ENCODE data around the gene MAD1L1. TPM values are rescaled to one million over a fixed set of nuclear protein-coding genes. Genes with fewer than 3 reads are reported as not detected.

Gene MAD1L1
- total and polyA plus RNA-seq, 2 donors (not counting 1 experiment from before 2014, with no cell fraction given) = 9.8 to 29.4 TPM

DNA sequence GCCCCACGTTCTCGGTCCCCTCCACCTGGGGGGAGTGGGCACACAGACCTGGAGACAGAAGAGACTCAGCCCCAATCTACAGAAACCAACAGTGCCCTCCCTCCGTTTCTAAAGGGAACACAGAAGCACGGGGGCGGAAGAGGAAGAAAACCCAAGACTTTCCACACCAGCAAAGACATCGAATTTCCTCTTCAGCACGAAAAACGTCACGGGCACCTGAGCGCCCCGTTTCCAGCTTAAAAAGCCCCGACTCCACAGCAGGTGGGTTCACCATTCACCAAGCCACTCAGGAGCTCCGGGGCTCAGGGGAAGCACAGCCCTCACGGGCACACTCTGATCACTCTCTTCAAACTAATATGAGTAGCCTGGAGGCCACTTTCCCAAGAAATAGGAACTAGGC, 28.9 kb upstream of the MAD1L1 start:
- Histone ChIP-seq H3K79me2 (ENCODE audit: control insufficient read depth, insufficient read depth, low read length) (no peaks in the 10 kb centered on the region), H3K4me3 (replicated peaks in 1 of 4; ENCODE audit: control extremely low read depth in 1 of 4, insufficient read depth in 1 of 4, low read depth in 3 of 4, low read length in 4 of 4) (no peak overlapping the region), H3K4me2 (ENCODE audit: extremely low read depth, insufficient read depth, low read length) (no peak overlapping the region), H3K36me3 (ENCODE audit: control insufficient read depth, insufficient read depth, low read length) (peaks cover 5% of the 10 kb centered on the region), H3K4me1 (ENCODE audit: control insufficient read depth, extremely low read depth, insufficient read depth, low read length) (no peaks in the 10 kb centered on the region), H3K9me3 (ENCODE audit: control insufficient read depth, insufficient read depth, low read depth, low read length) (no peaks in the 10 kb centered on the region), H2AFZ (ENCODE audit: low read length) (no peak overlapping the region), H3K27me3 (ENCODE audit: control insufficient read depth, insufficient read depth, low read length) (no peaks in the 10 kb centered on the region), H3K9ac (ENCODE audit: insufficient read depth, low read length) (no peak overlapping the region), H4K20me1 (ENCODE audit: control insufficient read depth, extremely low read depth, insufficient read depth, low read length) (no peaks in the 10 kb centered on the region), H3K27ac (ENCODE audit: insufficient read depth, low read length) (no peak overlapping the region)
- TF ChIP-seq EZH2 (IDR thresholded peaks at IDR 0.05; ENCODE audit: low read length, missing control alignments) = no peak
- TF ChIP-seq, protein P1, sequence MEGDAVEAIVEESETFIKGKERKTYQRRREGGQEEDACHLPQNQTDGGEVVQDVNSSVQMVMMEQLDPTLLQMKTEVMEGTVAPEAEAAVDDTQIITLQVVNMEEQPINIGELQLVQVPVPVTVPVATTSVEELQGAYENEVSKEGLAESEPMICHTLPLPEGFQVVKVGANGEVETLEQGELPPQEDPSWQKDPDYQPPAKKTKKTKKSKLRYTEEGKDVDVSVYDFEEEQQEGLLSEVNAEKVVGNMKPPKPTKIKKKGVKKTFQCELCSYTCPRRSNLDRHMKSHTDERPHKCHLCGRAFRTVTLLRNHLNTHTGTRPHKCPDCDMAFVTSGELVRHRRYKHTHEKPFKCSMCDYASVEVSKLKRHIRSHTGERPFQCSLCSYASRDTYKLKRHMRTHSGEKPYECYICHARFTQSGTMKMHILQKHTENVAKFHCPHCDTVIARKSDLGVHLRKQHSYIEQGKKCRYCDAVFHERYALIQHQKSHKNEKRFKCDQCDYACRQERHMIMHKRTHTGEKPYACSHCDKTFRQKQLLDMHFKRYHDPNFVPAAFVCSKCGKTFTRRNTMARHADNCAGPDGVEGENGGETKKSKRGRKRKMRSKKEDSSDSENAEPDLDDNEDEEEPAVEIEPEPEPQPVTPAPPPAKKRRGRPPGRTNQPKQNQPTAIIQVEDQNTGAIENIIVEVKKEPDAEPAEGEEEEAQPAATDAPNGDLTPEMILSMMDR (conservative IDR thresholded peaks at IDR 0.05 in 1 of 2, IDR thresholded peaks at IDR 0.05 in 1 of 2; ENCODE audit: low read depth in 1 of 2, low read length in 2 of 2) = no peak
- no peak for DNase-seq (ENCODE audit: low read depth in 2 of 2)

DNA sequence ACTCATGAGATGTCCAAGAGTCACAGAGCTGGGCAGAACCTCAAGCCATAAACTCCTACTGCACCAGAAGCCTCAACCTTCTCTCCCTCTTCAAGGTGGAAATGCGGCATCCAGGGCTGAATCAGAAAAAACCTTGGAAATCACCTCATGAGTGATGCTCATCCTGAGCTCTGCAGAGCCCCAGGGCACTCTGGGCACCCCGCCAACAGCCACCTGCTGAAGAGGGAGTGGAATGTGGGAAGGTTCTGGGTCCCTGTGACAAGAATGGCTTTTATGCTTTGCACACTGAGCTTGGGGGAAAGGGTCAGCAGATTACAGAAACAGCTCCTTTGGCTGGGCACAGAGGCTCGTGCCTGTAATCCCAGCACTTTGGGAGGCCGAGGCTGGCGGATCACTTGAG, 28.1 kb upstream of the MAD1L1 start:
- no peak for DNase-seq (ENCODE audit: low read depth in 2 of 2)
- no peak for TF ChIP-seq EZH2 (IDR thresholded peaks at IDR 0.05; ENCODE audit: low read length, missing control alignments)
- TF ChIP-seq, protein P1 (conservative IDR thresholded peaks at IDR 0.05 in 1 of 2, IDR thresholded peaks at IDR 0.05 in 1 of 2; ENCODE audit: low read depth in 1 of 2, low read length in 2 of 2) = no peak
- no peaks in the 10 kb centered on the region for H3K4me1 ChIP-seq (ENCODE audit: control insufficient read depth, extremely low read depth, insufficient read depth, low read length)
- H3K9me3 ChIP-seq (ENCODE audit: control insufficient read depth, insufficient read depth, low read depth, low read length) = no peaks in the 10 kb centered on the region
- H3K79me2 ChIP-seq (ENCODE audit: control insufficient read depth, insufficient read depth, low read length) = no peaks in the 10 kb centered on the region
- H3K4me2 ChIP-seq (ENCODE audit: extremely low read depth, insufficient read depth, low read length) = no peak overlapping the region
- H4K20me1 ChIP-seq (ENCODE audit: control insufficient read depth, extremely low read depth, insufficient read depth, low read length) = no peaks in the 10 kb centered on the region
- peaks cover 7% of the 10 kb centered on the region for H3K36me3 ChIP-seq (ENCODE audit: control insufficient read depth, insufficient read depth, low read length)
- no peaks in the 10 kb centered on the region for H3K27me3 ChIP-seq (ENCODE audit: control insufficient read depth, insufficient read depth, low read length)
- H3K4me3 ChIP-seq (replicated peaks in 1 of 4; ENCODE audit: control extremely low read depth in 1 of 4, insufficient read depth in 1 of 4, low read depth in 3 of 4, low read length in 4 of 4) = no peak overlapping the region
- no peak overlapping the region for H3K27ac ChIP-seq (ENCODE audit: insufficient read depth, low read length)
- no peak overlapping the region for H2AFZ ChIP-seq (ENCODE audit: low read length)
- no peak overlapping the region for H3K9ac ChIP-seq (ENCODE audit: insufficient read depth, low read length)

DNA sequence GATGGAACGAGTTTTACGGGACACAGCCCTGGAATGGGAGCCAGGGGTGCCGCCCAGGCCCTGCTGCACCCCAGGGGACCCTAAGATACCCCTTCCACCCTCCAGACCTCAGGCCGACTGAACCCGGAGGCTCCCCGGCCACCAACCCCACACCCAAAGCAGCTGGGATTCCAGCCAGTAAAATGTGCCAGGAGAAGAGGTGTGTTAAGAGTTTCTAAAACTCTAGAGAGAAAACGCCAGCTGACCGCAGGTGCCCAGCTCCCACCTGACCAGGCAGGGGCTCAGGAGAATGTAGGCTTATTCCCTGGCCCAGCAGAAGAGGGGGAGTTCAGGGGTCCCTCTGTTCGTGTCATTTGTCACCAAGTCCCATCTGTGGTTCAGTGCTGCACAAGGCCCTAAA, 26.7 kb upstream of the MAD1L1 start:
- no peak for DNase-seq (ENCODE audit: low read depth in 2 of 2)
- no peak overlapping the region for H2AFZ ChIP-seq (ENCODE audit: low read length)
- H3K4me1 ChIP-seq (ENCODE audit: control insufficient read depth, extremely low read depth, insufficient read depth, low read length) = no peaks in the 10 kb centered on the region
- H3K9ac ChIP-seq (ENCODE audit: insufficient read depth, low read length) = no peak overlapping the region
- no peak overlapping the region for H3K27ac ChIP-seq (ENCODE audit: insufficient read depth, low read length)
- TF ChIP-seq, protein P1 (conservative IDR thresholded peaks at IDR 0.05 in 1 of 2, IDR thresholded peaks at IDR 0.05 in 1 of 2; ENCODE audit: low read depth in 1 of 2, low read length in 2 of 2) = no peak
- no peak for TF ChIP-seq EZH2 (IDR thresholded peaks at IDR 0.05; ENCODE audit: low read length, missing control alignments)
- no peaks in the 10 kb centered on the region for H3K79me2 ChIP-seq (ENCODE audit: control insufficient read depth, insufficient read depth, low read length)
- H3K36me3 ChIP-seq (ENCODE audit: control insufficient read depth, insufficient read depth, low read length) = peaks cover 7% of the 10 kb centered on the region
- H3K27me3 ChIP-seq (ENCODE audit: control insufficient read depth, insufficient read depth, low read length) = no peaks in the 10 kb centered on the region
- no peaks in the 10 kb centered on the region for H3K9me3 ChIP-seq (ENCODE audit: control insufficient read depth, insufficient read depth, low read depth, low read length)
- no peak overlapping the region for H3K4me2 ChIP-seq (ENCODE audit: extremely low read depth, insufficient read depth, low read length)
- H4K20me1 ChIP-seq (ENCODE audit: control insufficient read depth, extremely low read depth, insufficient read depth, low read length) = no peaks in the 10 kb centered on the region
- H3K4me3 ChIP-seq (replicated peaks in 1 of 4; ENCODE audit: control extremely low read depth in 1 of 4, insufficient read depth in 1 of 4, low read depth in 3 of 4, low read length in 4 of 4) = no peak overlapping the region

All from fibroblast of lung (primary cell).